Neural cell (in vitro differentiated cells): Measurements from ENCODE around the gene DHRS9. TPM values are rescaled to one million over a fixed set of nuclear protein-coding genes. Genes with fewer than 3 reads are reported as not detected.

ENCODE experiments used
- H2AFZ ChIP-seq: fragments of 200-600, 300-800 bp; sonication (generic), shearing (Covaris generic); 2 replicates; pipeline ENCODE4 v1.6.0; 2014; ENCODE audit warnings: low read depth, mild to moderate bottlenecking, antibody characterized with exemption, low read length, moderate library complexity
- H3F3A ChIP-seq: fragments of 200-600 bp; shearing (Covaris generic); 2 replicates; pipeline ENCODE4 v1.6.1; 2016; ENCODE audit warnings: mild to moderate bottlenecking, moderate library complexity, mixed read lengths, antibody characterized with exemption, low read length; ENCODE audit not compliant: insufficient read depth, poor library complexity, severe bottlenecking
- H3K27ac ChIP-seq: fragments of 200-600, 300-800 bp; sonication (generic), shearing (Covaris generic); 2 replicates; pipeline ENCODE4 v1.5.1; 2014; ENCODE audit warnings: mild to moderate bottlenecking, low read length, moderate library complexity
- H3K27me3 ChIP-seq: fragments of 300-800, 200-600 bp; sonication (generic), shearing (Covaris generic); 2 replicates; pipeline ENCODE4 v1.6.0; 2014; ENCODE audit warnings: mild to moderate bottlenecking, low read depth, low read length, moderate library complexity; ENCODE audit not compliant: insufficient read depth
- H3K36me3 ChIP-seq: fragments of 300-800, 200-600 bp; sonication (generic), shearing (Covaris generic); 2 replicates; pipeline ENCODE4 v1.5.1; 2014; ENCODE audit warnings: mild to moderate bottlenecking, antibody characterized with exemption, low read length, moderate library complexity; ENCODE audit not compliant: insufficient read depth
- H3K4me2 ChIP-seq: fragments of 300-800, 200-600 bp; sonication (generic), shearing (Covaris generic); 2 replicates; pipeline ENCODE4 v1.6.0; 2014; ENCODE audit warnings: mild to moderate bottlenecking, low read length
- H3K4me3 ChIP-seq: fragments of 300-800, 200-600 bp; sonication (generic), shearing (Covaris generic); 2 replicates; pipeline ENCODE4 v1.5.1; 2014; ENCODE audit warnings: mild to moderate bottlenecking, low read length, moderate library complexity
- H3K79me2 ChIP-seq: fragments of 200-600 bp; shearing (Covaris generic); replicated peaks from 2 replicates; pipeline ENCODE4 v1.6.0; 2014; ENCODE audit warnings: mild to moderate bottlenecking, low read length, moderate library complexity; ENCODE audit not compliant: insufficient read depth
- H3K9ac ChIP-seq: fragments of 300-800, 200-600 bp; sonication (generic), shearing (Covaris generic); 2 replicates; pipeline ENCODE4 v1.6.1; 2016; ENCODE audit warnings: mild to moderate bottlenecking, low read length, mixed read lengths
- H3K9me2 ChIP-seq: fragments of 200-600 bp; shearing (Covaris generic); 2 replicates; pipeline ENCODE4 v1.6.1; 2016; ENCODE audit warnings: mild to moderate bottlenecking, low read length, mixed read lengths; ENCODE audit not compliant: insufficient read depth
- H3K9me3 ChIP-seq: fragments of 200-600, 300-800 bp; sonication (generic), shearing (Covaris generic); 2 replicates; pipeline ENCODE4 v1.6.1; 2016; ENCODE audit warnings: mild to moderate bottlenecking, mixed run types, low read length, moderate library complexity, mixed read lengths
- H4K20me1 ChIP-seq: fragments of 200-600 bp; shearing (Covaris generic); 2 replicates; pipeline ENCODE4 v1.6.1; 2016; ENCODE audit warnings: mild to moderate bottlenecking, mixed run types; ENCODE audit not compliant: insufficient read depth
- EP300 ChIP-seq: fragments of 450-650 bp; conservative IDR thresholded peaks from 2 replicates; pipeline ENCODE4 v1.6.1; 2014; ENCODE audit warnings: antibody characterized with exemption, mild to moderate bottlenecking, moderate library complexity; ENCODE audit not compliant: poor library complexity, severe bottlenecking
- EZH2 ChIP-seq: fragments of 200-600, 300-800 bp; shearing (Covaris generic), sonication (generic); IDR thresholded peaks from 2 replicates; pipeline ENCODE4 v1.6.1; 2014; ENCODE audit warnings: antibody characterized with exemption, low read length, borderline replicate concordance, mild to moderate bottlenecking; ENCODE audit not compliant: insufficient read depth, poor library complexity, severe bottlenecking
- MXI1 ChIP-seq: fragments of 450-650 bp; conservative IDR thresholded peaks from 2 replicates; pipeline ENCODE4 v1.6.1; 2014; ENCODE audit warnings: antibody characterized with exemption, mild to moderate bottlenecking; ENCODE audit not compliant: poor library complexity, severe bottlenecking
- POLR2AphosphoS5 ChIP-seq: IDR thresholded peaks from 2 replicates; pipeline ENCODE4 v1.6.1; 2012
- RAD21 ChIP-seq: fragments of 450-650 bp; conservative IDR thresholded peaks from 2 replicates; pipeline ENCODE4 v1.6.1; 2014; ENCODE audit warnings: antibody characterized with exemption, mild to moderate bottlenecking, moderate library complexity
- SMC3 ChIP-seq: fragments of 450-650 bp; conservative IDR thresholded peaks from 2 replicates; pipeline ENCODE4 v1.6.1; 2014; ENCODE audit warnings: antibody characterized with exemption, mild to moderate bottlenecking, moderate library complexity; ENCODE audit not compliant: poor library complexity
- TAF1 ChIP-seq: IDR thresholded peaks from 2 replicates; pipeline ENCODE4 v1.6.1; 2012; ENCODE audit warnings: low read depth
- polyA plus RNA-seq: library from polyadenylated mRNA; depleted of rRNA; stranded (reverse); fragments of >200 nt; gene quantifications from 2 replicates; pipeline ENCODE4 v1.2.3, GENCODE V29; 2014
- TF ChIP-seq, protein P1 (sequence below): IDR thresholded peaks from 2 replicates; pipeline ENCODE4 v1.6.1; 2012; ENCODE audit warnings: borderline replicate concordance
- TF ChIP-seq, protein P2 (sequence below): fragments of 450-650 bp; IDR thresholded peaks from 2 replicates; pipeline ENCODE4 v1.5.1; 2014; ENCODE audit warnings: antibody characterized with exemption, mild to moderate bottlenecking, moderate library complexity; ENCODE audit not compliant: poor library complexity, severe bottlenecking

Gene DHRS9
- polyA plus RNA-seq, 1 donor from 2014 or later = not detected

DNA sequence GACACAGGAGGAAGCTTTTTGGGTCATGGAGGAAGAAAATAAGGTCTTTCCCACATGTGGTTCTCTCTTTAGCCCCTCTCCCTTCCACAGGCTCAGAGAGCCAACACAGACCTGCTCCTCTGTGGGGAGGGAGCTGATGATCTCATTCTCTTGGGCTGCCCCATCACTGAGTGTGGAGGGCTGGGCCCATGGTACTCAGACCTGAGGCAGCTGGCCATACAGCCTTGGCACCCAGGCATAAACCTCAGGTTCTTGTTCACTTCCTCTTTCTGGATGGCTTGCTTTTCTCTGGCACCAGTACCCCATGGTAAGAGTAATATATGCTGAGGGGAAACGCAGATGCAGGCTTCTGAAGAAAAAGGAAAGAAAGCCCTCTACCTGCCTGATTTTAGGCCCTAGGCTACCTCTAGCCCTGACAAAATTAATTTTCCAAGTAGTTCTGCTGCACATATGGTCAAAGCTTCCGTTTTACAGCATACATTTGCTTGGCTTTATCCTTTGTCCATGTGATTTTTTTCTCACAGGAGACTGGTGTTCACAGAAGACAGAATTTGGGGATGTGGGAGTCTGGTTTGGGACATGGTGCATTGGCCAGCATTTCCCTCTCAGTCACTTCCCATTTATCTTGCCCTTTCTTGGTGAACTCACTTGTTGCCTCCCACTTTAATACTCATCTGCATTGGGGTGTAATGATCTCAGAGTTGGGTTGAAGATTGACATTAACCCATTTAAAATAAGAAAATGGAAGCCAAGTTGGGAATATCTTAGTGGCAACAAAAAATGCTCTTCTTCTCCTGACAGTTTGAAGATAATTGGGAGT is 11.1 kb downstream of the DHRS9 start:
- Histone ChIP-seq H3K9me3 (no peaks in the 10 kb centered on the region), H3K4me3 (no peak overlapping the region), H3K27me3 (no peaks in the 10 kb centered on the region), H3K9ac (no peak overlapping the region), H3K4me2 (no peak overlapping the region), H3K36me3 (no peaks in the 10 kb centered on the region), H3K27ac (no peak overlapping the region), H2AFZ (no peak overlapping the region), H3K9me2 (no peaks in the 10 kb centered on the region), H3K79me2 (no peaks in the 10 kb centered on the region), H3F3A (no peaks in the 10 kb centered on the region), H4K20me1 (no peaks in the 10 kb centered on the region)
- no peak for TF ChIP-seq RAD21
- no peak for TF ChIP-seq TAF1
- TF ChIP-seq EP300 = no peak
- TF ChIP-seq, protein P1, sequence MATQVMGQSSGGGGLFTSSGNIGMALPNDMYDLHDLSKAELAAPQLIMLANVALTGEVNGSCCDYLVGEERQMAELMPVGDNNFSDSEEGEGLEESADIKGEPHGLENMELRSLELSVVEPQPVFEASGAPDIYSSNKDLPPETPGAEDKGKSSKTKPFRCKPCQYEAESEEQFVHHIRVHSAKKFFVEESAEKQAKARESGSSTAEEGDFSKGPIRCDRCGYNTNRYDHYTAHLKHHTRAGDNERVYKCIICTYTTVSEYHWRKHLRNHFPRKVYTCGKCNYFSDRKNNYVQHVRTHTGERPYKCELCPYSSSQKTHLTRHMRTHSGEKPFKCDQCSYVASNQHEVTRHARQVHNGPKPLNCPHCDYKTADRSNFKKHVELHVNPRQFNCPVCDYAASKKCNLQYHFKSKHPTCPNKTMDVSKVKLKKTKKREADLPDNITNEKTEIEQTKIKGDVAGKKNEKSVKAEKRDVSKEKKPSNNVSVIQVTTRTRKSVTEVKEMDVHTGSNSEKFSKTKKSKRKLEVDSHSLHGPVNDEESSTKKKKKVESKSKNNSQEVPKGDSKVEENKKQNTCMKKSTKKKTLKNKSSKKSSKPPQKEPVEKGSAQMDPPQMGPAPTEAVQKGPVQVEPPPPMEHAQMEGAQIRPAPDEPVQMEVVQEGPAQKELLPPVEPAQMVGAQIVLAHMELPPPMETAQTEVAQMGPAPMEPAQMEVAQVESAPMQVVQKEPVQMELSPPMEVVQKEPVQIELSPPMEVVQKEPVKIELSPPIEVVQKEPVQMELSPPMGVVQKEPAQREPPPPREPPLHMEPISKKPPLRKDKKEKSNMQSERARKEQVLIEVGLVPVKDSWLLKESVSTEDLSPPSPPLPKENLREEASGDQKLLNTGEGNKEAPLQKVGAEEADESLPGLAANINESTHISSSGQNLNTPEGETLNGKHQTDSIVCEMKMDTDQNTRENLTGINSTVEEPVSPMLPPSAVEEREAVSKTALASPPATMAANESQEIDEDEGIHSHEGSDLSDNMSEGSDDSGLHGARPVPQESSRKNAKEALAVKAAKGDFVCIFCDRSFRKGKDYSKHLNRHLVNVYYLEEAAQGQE = no peak
- no peak for TF ChIP-seq POLR2AphosphoS5
- no peak for TF ChIP-seq SMC3
- no peak for TF ChIP-seq EZH2
- no peak for TF ChIP-seq MXI1
- TF ChIP-seq, protein P2, sequence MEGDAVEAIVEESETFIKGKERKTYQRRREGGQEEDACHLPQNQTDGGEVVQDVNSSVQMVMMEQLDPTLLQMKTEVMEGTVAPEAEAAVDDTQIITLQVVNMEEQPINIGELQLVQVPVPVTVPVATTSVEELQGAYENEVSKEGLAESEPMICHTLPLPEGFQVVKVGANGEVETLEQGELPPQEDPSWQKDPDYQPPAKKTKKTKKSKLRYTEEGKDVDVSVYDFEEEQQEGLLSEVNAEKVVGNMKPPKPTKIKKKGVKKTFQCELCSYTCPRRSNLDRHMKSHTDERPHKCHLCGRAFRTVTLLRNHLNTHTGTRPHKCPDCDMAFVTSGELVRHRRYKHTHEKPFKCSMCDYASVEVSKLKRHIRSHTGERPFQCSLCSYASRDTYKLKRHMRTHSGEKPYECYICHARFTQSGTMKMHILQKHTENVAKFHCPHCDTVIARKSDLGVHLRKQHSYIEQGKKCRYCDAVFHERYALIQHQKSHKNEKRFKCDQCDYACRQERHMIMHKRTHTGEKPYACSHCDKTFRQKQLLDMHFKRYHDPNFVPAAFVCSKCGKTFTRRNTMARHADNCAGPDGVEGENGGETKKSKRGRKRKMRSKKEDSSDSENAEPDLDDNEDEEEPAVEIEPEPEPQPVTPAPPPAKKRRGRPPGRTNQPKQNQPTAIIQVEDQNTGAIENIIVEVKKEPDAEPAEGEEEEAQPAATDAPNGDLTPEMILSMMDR = no peak

DNA sequence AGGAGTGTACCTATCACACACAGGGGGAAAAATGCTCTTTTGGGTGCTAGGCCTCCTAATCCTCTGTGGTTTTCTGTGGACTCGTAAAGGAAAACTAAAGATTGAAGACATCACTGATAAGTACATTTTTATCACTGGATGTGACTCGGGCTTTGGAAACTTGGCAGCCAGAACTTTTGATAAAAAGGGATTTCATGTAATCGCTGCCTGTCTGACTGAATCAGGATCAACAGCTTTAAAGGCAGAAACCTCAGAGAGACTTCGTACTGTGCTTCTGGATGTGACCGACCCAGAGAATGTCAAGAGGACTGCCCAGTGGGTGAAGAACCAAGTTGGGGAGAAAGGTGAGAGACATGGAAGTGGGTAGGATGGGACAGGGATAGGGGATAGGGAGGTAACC is 12.2 kb downstream of the DHRS9 start:
- no peaks in the 10 kb centered on the region for H3K36me3 ChIP-seq
- no peaks in the 10 kb centered on the region for H3K9me2 ChIP-seq
- H3K27ac ChIP-seq = no peak overlapping the region
- no peaks in the 10 kb centered on the region for H4K20me1 ChIP-seq
- TF ChIP-seq, protein P1 = no peak
- TF ChIP-seq, protein P2 = no peak
- no peak for TF ChIP-seq EP300
- no peak for TF ChIP-seq MXI1
- TF ChIP-seq RAD21 = no peak
- TF ChIP-seq SMC3 = no peak
- no peak for TF ChIP-seq POLR2AphosphoS5
- TF ChIP-seq EZH2 = no peak
- TF ChIP-seq TAF1 = no peak
- H3K9me3 ChIP-seq = no peaks in the 10 kb centered on the region
- no peaks in the 10 kb centered on the region for H3F3A ChIP-seq
- H2AFZ ChIP-seq = no peak overlapping the region
- H3K9ac ChIP-seq = no peak overlapping the region
- no peak overlapping the region for H3K4me3 ChIP-seq
- no peaks in the 10 kb centered on the region for H3K27me3 ChIP-seq
- H3K4me2 ChIP-seq = no peak overlapping the region
- H3K79me2 ChIP-seq = no peaks in the 10 kb centered on the region
